Measurements from ENCODE around the gene ZFP1.

Gene ZFP1

DNA sequence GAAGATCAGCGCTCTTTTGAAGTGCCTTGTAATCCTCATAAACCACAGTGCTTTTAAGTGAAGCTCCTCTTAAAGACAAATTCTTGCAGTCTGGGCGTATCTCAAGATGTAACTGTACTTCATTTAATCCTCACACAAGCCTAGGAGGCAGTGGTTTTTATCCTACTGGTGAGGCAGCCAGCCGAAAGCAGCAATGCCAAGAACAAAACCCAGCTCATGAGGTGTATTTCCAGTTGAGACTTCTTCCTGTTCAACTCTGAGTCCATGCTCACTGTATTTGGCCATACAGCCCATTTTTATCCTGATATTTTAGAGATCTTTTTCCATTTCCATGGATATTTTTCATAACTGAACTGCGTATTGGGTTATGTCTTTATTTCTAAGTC, 44.9 kb downstream of the ZFP1 start:
- no peak overlapping the region for H3K27ac ChIP-seq
- DNase-seq (ENCODE audit: low spot score) = no peak
- TF ChIP-seq, protein P1, sequence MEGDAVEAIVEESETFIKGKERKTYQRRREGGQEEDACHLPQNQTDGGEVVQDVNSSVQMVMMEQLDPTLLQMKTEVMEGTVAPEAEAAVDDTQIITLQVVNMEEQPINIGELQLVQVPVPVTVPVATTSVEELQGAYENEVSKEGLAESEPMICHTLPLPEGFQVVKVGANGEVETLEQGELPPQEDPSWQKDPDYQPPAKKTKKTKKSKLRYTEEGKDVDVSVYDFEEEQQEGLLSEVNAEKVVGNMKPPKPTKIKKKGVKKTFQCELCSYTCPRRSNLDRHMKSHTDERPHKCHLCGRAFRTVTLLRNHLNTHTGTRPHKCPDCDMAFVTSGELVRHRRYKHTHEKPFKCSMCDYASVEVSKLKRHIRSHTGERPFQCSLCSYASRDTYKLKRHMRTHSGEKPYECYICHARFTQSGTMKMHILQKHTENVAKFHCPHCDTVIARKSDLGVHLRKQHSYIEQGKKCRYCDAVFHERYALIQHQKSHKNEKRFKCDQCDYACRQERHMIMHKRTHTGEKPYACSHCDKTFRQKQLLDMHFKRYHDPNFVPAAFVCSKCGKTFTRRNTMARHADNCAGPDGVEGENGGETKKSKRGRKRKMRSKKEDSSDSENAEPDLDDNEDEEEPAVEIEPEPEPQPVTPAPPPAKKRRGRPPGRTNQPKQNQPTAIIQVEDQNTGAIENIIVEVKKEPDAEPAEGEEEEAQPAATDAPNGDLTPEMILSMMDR (conservative IDR thresholded peaks at IDR 0.05; ENCODE audit: low read depth) = no peak
- POLR2A ChIA-PET (ENCODE audit: low non-redundant PET) = no interaction called here
- CTCF ChIA-PET = no interaction called here

DNA sequence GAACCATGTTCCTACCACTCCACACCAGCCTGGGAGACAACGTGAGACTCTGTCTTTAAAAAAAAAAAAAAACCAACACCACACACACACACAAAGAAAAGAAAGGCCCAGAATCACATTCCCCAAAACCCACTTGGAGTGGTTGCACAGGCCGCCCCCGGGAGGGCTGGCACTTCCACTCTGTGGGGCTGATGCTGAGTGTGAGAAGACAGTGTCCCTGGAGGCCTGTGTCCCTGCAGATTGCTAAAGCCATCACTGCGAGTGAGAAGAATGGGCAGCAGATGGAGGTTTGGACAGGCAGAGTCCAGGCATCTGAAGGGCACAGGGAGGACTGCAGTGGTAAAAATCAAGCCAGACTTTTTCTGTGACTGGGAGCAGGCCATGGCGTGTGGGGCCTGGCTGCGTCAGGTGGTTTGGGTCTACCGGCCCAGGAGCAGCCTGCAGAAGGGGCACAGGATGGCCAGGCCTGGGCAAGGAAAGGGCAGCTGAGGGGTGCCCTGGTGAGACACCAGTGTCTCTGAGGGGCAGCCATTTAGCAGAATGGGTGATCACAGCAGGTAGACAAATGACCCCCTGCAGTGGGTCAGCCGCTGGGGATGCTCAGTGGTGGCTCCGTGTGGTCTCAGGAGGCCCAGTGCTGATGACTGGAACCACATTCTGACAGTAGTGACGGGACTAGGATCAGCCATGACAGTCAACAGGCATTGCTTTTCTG, 45.6 kb downstream of the ZFP1 start:
- POLR2A ChIA-PET (ENCODE audit: low non-redundant PET) = no interaction called here
- no peak overlapping the region for H3K27ac ChIP-seq
- CTCF ChIA-PET = no interaction called here
- no peak for DNase-seq (ENCODE audit: low spot score)
- TF ChIP-seq, protein P1 (conservative IDR thresholded peaks at IDR 0.05; ENCODE audit: low read depth) = no peak

DNA sequence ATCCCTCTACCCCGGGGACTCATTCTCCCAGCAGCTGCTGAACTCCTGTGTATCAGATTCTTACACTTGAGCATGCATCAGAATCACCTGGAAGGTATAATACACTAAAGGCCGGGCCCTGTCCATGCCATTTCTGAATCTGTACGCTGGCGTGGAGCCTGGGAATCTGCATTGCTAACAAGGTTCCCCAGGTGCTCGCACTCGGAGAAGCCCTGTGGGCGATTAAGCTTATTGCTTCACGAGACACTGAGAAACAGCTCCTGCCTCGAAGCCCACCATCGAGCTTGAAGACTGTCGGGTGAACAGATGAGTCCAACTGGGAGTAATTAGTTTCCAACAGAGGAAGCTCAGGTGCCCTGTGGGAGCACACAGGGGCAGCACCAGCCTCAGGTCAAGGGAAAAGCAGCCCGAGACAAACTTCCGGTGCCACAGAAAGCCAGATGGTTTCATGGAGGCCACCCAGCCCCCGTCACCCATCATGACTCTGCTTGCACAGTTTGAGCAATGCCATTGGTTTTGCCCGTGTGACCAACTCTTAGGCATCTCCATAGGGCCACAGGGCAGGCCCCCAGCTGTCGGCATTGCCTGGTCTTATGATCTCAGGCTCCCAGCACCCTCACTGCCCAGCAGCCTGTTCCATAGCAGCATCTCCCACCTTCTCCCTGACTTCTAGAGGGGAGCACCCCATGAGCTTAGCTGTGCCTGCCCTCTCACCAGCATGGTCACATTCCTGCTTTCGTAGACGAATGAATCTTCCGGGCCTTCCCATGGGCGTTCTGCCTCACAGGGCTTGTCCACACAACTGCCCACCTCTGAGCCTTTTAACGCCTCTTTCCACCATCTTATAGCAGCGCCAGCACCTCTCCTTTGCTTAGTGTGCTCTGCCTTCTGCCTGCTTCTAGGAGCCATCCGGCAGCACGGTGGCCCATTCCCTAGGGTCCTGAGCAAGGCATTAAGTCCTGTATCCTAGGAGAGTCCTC, 47.8 kb downstream of the ZFP1 start:
- TF ChIP-seq, protein P1 (conservative IDR thresholded peaks at IDR 0.05; ENCODE audit: low read depth) = no peak
- ChIA-PET POLR2A (ENCODE audit: low non-redundant PET) (no interaction called here), CTCF (interaction anchor here (0.6 to 1.0 kb wide), 3 partner anchors 127 to 333 kb away, joined by 3 to 7 read pairs (median 3); no protein-coding TSS in a partner anchor)
- no peak overlapping the region for H3K27ac ChIP-seq
- DNase-seq (ENCODE audit: low spot score) = no peak

DNA sequence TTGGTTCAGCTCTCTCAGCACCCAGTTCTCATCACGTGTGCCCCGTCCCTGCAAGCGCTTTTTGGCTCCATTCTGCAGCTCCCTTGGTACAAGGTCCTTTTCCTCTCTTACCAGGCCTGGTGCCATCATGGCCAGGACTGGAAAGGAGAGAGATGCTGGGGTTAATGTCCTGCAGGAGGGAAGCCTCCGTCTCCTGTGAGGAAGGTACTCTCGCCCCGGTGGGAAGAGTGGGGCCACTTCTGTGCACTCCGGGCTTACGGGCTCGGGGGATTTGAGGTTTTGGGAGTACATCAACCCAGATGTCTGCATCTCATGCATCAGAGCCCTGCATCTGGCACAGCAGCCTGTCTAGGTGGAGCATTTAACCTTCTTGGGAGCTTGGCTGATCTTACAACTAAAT, 48.5 kb downstream of the ZFP1 start:
- TF ChIP-seq, protein P1 (conservative IDR thresholded peaks at IDR 0.05; ENCODE audit: low read depth) = no peak
- ChIA-PET CTCF (interaction anchor here (0.6 to 0.7 kb wide), 2 partner anchors 209 to 334 kb away, joined by 3 read pairs; no protein-coding TSS in a partner anchor), POLR2A (ENCODE audit: low non-redundant PET) (no interaction called here)
- H3K27ac ChIP-seq = no peak overlapping the region
- no peak for DNase-seq (ENCODE audit: low spot score)

DNA sequence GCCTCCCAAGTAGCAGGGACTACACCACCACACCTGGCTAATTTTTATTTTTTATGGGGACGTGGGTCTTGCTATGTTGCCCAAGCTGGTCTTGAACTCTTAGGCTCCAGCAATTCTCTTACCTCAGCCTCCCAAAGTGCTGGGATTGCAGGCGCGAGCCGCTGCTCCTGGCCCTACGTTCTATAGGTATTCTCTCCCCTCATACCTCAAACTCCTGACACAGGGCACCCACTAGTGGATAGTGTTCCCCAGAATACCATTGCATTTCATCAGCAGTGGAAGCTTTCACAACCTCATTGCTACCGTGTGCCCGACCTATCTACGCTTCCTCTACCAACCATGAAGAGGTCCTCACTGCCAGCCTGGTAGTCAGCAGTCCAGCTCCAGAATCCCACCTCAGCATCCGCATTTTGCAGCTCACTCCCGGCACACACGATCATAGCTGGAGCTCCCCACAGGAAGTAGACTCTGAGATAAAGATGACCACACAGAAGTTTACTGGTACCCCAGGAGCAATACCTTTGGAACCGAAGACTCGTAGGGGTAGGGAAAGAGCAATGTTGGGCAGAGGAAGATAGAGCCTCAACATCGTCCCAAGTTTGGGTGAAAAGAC, 49.3 kb downstream of the ZFP1 start:
- ChIA-PET CTCF (interaction anchor here (0.6 to 1.2 kb wide), 3 partner anchors 209 to 554 kb away, joined by 3 to 4 read pairs (median 3); no protein-coding TSS in a partner anchor), POLR2A (ENCODE audit: low non-redundant PET) (no interaction called here)
- no peak overlapping the region for H3K27ac ChIP-seq
- DNase-seq (ENCODE audit: low spot score) = no peak
- TF ChIP-seq, protein P1 (conservative IDR thresholded peaks at IDR 0.05; ENCODE audit: low read depth) = no peak

DNA sequence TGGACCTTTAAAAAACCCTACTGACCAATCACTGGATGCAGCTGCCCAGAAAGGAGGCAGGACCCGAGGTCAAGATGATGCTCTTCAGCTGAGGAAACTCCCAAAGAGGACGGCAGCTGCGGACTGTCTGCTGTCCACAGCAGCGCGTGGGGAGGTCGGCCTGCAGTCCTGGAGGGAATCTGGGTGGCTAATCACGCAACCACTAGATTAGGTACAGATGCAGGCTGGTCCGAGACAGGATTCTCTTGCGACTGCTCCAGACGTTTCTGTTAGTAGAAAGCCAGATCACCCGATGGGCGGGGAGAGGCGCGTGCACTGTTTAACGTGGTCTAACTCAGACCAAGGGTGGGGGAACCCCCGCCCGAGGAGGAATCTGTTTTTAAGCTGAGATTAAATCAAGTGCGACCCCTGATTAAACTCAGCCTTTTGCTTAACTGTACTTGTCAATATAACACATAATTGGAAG, 49.8 kb downstream of the ZFP1 start:
- ChIA-PET POLR2A (ENCODE audit: low non-redundant PET) (no interaction called here), CTCF (interaction anchor here (0.6 to 1.2 kb wide), 5 partner anchors 29 to 553 kb away, joined by 3 to 7 read pairs (median 6); no protein-coding TSS in a partner anchor)
- DNase-seq (ENCODE audit: low spot score) = no peak
- TF ChIP-seq, protein P1 (conservative IDR thresholded peaks at IDR 0.05; ENCODE audit: low read depth) = no peak
- H3K27ac ChIP-seq = no peak overlapping the region
